GM19438 (cell line): ENCODE measurements around the gene SMIM30.
"Not testable (repeated sequence)": the region's sequence is repeated elsewhere in the genome, so short reads cannot be mapped to it uniquely, and the experiment has no call there.

Experiments
- ATAC-seq: cut with Tn5 transposase; IDR thresholded peaks from one replicate; pipeline ENCODE4 v1.9.1; 2021; ENCODE audit warnings: low read depth; ENCODE audit not compliant: unreplicated experiment

Gene SMIM30, protein sequence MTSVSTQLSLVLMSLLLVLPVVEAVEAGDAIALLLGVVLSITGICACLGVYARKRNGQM

DNA sequence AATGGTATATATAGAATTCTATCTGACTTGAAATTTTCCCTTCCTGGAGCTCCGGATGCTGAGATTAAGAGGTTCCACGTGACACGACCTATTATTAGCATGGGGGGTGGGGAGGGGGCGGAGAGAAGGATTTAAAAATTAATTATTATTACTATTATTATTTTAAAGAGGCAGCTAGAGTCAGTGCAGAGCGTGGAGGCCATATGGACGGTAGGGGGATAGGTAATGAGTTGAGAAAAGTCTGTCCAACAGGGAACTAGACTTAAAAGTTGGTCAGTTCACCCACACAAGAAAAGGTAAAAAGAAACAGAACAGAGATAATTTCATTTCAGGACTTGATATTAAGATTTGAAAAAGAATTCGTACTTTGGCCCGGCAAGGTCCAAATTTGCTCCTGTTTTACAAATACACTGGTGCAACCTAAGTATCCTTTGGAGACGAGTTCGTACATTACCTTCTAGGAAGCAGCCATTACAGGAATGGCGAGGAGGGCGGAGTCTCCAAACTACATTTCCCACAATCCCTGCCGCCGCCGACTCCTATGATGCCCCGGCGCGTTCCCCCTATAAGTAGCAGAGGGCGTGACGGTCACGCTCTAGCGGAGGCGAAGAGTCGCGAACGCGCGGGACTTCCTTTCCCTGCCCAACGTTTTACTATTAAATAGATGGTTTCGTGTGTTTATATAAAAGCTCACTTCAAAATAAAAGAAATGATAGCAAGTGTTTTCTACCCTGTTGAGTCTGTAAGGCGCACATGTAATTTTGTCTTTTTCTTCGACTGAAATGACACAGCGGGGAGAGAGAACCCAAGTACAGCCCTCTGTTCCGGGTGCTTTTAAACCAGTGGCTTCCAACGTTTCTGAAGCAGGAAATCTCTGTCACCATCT lies at the start of gene SMIM30:
SMIM30 (minus strand) TSS at position 481 of the 886 bp plus-strand sequence. CDS start 976 bp downstream, outside the sequence.
- ATAC-seq = peak; percentile 100

DNA sequence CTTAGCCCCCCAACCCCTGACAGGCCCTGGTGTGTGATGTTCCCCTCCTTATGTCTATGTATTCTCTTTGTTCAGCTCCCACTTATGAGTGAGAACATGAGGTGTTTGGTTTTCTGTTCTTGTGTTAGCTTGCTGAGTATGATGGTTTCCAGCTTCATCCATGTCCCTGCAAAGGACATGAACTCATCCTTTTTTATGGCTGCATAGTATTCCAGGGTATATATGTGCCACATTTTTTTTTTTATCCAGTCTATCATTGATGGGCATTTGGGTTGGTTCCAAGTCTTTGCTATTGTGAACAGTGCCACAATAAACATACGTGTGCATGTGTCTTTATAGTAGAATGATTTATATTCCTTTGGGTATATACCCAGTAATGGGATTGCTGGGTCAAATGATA lies 47.8 kb upstream of the SMIM30 start:
- ATAC-seq = not testable (repeated sequence)

DNA sequence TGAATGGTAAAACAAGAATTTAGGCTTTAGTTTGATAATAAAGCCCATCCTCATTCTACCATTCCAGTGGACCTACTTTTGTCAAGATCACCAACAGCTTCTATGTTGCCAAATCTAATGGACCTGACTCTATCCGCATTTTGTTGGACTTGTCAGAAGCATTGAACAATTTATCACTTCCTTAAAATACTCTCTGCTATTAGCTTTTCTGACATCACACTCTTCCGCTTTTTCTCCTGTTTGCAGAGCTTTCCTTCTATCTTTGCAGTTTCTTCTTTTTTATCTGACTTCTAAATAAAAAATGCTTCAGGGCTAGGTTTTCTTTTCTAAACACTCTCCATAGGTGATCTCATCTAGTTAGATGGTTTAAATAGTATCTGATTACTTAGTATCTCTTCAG lies 42.7 kb upstream of the SMIM30 start:
- ATAC-seq = no peak

DNA sequence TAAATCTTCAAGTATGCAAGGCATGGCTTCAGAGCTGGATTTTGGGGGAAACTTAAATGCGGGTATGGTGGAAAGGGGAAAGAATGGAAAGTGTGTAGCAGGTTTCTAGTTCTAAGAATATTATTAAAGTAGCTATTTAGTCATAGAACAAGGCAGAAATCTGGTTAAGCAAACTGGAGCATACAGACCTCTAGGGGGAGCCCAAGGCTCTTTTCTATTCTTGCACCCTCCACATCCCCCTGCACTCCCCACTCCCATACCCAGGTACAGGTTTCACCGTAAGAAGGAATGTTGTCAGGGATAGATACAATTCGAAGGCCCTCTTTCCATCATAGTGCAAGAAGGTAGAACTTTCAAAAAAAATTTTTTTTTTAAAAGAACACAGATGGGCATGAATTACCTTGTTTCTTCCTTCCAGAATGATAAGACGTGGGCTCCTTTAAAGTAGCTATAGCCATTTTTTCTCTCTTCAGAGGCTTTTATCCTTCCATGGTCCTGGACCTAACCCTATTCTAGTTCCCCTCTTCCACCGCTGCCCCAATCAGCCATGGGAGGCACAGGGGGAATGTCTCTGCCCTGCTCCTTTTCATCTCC lies 41.5 kb upstream of the SMIM30 start:
- ATAC-seq = no peak

DNA sequence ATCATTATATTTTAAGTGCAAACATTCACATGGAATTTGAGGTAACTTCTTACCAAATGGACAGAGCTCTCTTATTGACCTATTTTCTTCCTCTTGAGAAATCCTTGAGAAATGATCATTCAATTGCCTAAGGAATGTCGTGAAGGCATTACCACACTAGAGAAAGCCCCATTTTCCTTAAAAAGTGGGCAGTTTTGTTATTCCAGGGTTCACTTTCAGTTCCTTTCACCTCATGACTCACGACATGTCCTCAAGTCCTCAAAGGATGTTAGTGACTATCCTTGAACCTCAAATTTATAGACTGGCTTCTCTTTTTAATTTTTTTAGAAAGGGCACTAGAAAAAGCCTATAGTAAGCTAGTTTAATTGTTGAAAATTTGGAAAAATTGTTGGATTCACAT lies 40.4 kb upstream of the SMIM30 start:
- no peak for ATAC-seq

DNA sequence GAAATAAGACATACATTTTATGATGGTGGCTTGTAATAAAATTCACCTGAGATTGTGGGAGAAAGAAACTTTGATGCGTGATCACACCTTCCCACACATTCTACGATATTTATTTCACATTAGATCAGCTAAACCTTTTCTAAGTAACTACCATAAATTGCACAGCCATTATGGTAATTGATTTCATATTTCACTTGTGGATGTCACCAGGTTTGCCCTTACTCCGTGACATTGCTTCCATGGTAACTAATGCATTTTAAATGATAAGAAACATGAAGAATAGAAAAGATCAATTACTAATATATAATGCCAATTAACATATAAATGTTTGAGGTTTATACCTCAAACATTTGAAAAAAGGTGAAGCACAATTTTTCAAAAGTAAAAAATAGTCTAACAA lies 35.8 kb upstream of the SMIM30 start:
- no peak for ATAC-seq

DNA sequence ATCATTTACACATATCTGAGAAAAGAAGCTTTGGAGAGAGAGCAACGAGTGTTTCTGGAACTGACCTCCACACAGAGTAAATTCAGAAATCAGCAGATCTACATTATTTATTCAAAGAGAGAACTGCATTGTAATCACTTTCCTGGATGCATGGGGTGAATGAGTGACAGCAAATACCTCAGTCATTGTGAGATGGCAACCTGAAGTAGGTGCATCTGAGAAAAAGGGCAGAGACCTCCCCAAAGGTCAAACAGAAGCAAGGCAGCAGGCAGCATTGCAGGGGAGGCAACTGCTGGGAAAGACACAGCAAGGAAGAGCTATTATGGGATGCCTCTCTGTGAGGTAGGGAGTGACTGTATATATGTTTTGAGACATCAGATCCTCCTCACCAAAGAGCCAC lies 26.5 kb upstream of the SMIM30 start:
- ATAC-seq = no peak

DNA sequence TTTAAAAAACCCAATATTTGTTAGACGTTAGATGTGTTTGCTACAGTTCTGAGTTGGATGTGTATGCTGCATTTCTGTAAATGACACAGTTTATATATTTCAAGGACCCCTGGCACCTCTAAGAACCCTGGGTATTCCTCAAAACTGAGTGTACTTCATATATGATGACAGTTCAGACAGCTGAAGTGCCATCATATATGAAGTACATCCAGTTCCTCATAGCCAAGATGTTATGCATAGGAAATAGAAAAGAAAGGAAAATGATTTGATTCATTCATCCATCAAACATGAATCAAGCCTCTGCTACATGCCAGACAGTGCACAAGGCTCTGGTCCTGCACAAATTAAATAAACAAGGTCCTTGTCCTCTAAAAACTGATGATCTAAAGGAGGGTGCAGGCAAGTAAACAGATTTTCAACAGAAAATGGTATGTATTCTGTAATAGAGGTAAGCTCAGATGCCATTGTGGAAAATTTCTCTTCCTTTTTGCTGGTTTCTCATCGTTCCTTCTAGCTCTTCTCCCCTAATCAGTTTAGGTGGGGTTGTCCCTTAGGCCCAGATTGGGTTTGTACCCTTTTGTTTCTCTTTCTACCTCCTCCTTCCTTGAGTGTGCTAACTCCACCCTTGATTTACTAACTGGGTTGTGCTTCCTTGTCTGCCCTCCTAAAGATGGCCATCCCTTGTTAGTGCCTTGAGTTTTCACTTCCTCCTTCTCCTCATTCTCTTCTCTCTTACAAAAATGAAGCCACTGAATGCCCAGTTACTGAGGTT lies 25.3 kb upstream of the SMIM30 start:
- peak; percentile 72 for ATAC-seq

DNA sequence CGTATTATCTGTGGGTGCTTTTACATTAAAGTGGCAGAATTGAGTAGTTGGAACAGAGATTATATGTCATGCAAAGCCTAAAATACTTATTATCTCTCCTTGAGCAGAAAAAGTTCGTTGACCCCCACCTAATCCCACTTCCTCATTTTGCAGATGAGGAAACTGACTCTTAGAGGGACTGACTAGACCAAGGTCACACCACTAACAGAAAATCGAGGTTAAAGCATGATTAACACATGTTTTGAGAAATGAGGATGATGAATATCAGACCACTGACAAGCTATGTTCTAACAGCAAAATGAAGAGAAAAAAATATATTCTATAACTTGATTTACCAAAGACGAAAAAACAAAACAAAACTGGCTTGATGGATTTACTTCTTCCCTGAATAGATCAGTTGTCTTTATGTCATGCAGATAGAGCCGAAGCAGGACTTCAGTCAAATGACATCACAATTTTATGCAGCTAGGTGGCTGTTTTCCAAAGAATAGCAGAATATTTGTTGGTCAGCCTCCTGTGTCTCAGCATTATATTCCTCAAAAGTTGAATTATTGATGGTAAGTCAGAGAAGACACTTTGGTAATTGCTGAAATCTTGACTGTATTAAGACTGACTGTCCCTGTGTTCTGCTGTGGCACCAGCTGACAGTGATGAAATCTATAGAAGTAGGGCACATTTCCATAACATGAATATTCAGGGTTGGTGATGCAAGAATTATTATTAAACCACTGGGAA lies 24.2 kb upstream of the SMIM30 start:
- ATAC-seq = peak; percentile 65

DNA sequence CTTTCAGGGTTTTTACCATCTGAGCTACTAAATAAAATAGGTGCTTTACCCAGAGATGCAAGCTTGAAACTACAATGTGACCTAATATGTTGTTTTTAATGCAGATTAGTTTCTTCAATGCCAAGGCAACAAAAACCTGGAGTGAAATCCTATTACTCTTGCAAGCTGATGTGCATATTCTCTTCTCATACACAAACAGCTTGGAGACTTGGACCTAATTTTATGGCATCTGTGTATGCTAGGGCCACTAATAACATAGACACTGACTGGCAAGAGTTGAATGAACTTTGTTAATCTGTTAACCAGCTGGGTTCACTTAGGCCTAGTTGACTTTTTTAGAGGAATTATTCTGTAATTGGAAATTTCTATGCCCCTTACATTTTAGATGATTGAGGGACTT lies 23.4 kb upstream of the SMIM30 start:
- no peak for ATAC-seq

DNA sequence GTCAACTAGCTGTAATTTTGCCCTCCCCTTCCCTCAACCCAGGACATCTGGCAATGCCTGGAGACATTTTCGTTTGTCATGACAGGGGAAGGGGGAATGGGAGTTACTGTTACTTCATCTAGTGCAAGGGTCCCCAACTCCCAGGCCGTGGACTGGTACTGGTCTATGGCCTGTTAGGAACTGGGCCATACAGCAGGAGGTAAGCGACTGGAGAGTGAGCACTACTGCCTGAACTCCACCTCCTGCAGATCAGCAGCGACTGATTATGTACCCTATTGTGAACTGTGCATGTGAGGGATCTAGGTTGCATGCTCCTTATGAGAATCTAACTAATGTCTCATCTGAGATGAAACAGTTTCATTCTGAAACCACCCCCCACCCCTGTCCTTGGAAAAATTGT lies 22.6 kb upstream of the SMIM30 start:
- no peak for ATAC-seq

DNA sequence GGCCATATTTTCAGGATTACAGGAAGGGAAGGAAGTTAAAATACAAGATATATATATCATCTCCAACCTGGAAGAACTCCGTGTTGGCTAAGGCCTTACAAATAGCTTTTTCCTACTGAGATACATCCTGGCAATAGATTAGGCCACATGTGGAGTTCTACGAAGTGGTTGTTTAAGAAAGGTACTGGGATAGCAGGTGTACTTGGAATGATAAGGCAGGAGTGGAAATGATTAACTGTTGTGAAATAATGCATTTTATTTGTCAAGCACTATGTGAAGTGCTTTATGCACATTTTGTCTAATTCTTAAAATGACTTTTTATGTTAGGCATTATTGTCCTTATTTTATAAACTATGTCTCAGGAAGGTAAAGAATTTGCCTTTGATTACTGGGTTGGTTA lies 18.9 kb upstream of the SMIM30 start:
- no peak for ATAC-seq

DNA sequence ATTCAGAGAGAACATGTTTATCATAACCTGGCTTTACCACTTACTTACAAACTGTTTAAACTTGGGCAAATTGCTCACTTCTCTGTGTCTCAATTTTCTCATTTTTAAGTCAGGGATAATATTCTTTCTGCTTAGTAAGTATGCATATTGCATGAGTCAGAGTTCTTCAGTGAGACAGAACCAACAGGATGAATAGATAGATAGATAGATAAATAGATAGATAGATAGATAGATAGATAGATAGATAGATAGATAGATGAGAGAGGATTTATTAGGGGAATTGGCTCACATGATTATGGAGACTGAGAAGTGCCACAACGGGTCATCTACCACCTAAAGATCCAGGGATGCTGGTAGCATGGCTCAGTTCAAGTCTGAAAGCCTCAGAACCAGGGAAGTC lies 15.7 kb upstream of the SMIM30 start:
- ATAC-seq = no peak

DNA sequence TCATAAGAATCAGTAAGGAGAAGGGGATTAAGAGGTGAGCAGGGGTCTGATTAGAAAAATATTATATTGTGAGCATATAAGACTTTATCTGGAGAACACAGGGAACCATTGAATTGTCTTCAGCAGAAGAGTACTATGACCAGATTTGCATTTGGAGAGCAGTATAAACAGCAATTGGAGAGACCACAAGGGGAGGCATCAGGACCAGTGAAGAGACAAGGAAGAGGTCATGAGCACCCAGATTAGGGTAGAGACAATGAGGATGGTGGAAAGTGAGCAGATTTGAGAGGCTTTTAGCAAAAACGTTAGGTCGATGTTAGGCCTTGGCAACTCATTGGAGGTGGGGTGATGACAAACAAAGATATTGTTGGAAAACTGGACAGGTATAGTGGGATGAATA lies 13.0 kb upstream of the SMIM30 start:
- no peak for ATAC-seq

DNA sequence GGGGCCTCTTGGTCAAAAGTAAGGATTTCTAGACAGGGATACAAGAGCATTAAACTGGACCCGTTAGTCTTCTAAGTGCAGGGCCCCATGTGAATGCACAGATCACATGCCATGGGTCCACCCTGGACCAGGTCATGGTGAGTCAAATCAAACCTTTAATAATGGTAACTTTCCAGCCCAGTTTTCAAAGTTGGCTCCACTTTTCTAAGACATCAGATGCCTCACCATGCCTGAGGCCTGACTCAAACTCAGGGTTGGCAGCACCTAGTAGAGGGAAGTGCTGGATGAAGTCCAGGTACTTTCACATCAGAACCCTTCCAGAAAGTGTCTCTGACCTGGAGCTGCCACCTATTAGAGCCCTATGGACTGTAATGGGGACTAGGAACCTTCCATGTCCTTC lies 9.7 kb upstream of the SMIM30 start:
- ATAC-seq = no peak

DNA sequence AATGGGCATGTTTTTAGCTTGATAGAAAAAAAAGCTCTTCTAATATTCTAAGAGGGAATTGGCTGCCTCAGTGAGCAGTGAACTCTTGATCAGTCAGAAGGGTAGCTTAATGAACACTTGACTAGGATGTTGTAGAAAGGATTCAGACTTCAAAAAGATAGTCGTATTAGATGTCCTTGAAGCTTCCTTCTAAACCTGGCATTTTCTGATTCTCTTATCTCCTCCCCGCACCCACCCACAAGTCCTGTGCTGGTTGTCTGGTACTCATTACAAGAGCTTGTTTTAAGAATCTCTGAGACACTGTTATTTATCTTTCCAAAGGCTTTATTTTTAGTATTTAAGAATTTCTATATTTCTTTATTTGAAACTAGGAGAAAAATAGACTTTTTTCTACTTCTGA lies 7.4 kb upstream of the SMIM30 start:
- ATAC-seq = no peak

DNA sequence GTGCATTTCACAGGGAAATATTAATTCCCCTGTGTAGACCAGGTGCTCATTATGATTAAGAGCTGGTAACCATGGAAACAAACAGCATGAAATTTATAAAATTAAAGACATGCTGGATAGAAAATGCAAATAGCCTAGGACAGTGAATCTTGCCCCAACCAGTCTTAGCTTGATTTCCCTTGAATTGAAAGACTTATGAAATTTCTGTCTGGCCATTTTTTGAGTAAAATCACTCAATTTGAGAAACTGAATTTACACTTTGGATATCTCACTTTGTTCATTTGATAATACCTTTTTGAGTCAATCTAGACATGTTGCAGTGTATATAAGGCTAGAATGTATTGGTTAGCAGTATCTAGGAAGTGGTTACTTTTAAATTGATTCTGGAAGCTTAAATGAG lies 4.4 kb upstream of the SMIM30 start:
- ATAC-seq = no peak

DNA sequence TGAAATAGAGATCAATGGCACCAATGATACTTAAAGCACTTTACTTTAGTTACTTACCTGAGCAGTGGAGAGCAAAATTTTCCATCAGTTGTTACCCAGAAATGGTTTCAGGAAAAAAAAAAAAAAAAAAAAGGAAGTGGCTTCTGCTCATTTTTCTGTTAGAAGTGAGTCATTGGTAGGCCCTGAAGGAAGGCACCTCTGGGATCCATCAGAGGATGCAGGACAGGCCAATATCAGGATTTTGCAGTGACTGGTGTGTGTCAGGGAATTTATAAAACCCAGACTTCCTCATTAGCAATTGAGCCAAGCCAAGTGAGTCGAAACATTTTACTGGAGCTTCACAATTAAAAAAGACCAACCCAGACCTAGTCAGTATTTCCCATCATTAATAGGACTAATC lies 2.3 kb upstream of the SMIM30 start:
- ATAC-seq = no peak

DNA sequence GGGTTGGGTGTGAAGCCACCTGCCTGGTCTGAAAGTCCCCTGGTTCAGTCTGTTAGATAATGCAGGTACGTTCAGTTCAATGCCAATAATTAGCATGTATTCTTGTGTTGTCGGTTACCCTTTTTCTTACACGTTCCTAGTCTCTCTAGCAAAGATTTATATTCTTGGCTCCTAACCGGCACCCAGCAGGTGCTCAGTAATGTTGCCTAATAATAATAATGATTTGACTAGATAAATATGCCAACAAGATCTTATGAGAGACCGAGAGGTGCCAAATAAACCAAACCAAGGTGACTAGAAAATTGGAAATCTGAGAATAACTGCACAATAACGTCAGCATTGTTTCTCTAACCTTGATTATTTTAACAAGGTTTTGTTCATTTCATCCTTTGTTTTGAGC lies 1.1 kb upstream of the SMIM30 start:
- no peak for ATAC-seq

DNA sequence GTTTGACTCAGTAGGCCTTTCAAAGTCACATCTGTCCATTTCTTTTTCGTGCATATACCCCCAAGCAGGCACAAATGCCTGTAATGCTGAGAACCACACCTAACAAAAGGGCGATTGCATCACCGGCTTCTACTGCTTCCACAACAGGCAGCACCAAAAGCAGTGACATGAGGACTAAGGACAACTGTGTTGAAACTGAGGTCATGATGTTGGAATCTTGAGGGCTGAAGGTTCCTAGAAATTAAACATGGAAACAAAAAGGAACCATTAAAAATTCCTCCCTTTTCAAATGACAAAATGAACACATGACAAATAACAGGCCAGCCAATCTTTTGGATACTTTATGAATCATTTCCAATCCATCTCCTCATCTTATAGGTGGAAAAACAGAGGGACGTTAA lies 980 bp downstream of the SMIM30 start:
- not testable (repeated sequence) for ATAC-seq

DNA sequence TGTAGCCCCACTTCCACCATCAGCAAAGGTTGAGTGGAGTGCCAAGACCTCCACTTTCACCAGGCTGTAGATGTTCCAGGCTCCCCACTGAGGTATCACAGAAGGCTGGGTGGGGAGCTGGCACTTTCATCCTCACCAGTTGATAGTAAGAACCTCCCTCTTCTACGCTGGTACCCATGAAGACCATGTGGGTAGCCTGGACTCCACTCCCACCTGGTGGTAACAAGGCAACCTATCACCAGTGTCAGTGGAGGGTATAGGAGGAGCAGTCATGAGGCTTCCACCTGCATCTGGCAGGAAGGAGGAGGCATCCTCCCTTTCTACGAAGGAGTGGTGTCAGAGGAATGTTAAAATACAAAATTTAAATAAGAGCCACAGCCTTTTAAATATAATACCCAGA lies 4.4 kb downstream of the SMIM30 start:
- ATAC-seq = peak; percentile 27
